ENCODE measurements around the gene TULP1.
"Not testable (repeated sequence)": the region's sequence is repeated elsewhere in the genome, so short reads cannot be mapped to it uniquely, and the experiment has no call there.

Gene TULP1

DNA sequence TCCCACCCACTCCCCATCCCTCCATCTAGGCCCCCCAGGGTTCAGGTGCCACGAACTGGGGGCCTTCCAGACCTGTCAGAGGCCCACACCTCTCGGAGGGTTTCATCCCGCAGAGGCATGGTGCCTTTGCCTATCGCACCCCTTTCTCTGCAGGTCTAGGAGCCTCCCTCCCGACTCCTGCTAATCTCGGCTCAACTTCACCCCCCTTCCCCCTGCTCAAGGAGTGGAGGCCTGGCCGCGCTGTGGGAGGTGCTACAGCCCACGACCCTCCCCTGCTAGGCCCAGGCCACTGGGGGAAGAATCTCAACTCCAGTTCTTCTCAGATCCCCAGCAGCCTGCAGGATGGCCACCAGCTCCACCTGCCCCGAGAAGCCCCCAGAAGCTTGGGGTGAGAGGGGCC lies at the start of gene TULP1:
TSS of gene TULP1 (minus strand) at position 157 of the 400 bp plus-strand sequence. CDS start at position 119, 38 bp downstream.
- no peak for DNase-seq (ENCODE audit: low spot score)

DNA sequence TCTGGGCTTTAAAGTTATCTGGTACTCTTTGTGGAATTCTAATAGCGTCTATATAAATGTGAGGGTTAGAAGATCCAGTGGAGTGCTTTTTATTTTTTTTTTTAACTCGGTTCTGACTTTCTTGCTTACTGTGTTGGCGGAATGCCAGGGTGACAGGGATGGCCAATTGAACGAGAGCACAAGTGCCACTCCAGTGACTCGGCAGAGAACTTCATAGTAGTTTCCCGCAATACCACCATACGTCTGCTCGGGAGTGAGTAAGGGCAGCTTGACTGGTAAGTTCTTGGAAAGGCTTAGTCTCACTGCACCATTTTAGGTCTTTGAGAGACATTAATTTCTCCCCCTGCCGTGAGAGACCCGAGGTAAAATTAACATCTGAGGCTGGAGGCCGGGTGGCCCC lies 49.4 kb upstream of the TULP1 start:
- no peak for DNase-seq (ENCODE audit: low spot score)

- no peak for DNase-seq (ENCODE audit: low spot score)
These were observed 48.4 kb upstream of the TULP1 start for GRCh38 chr6:35561113-35561512.

GRCh38 chr6:35558571-35558970 lies 45.9 kb upstream of the TULP1 start:
- DNase-seq (ENCODE audit: low spot score), result no peak

GRCh38 chr6:35557239-35557638 lies 44.5 kb upstream of the TULP1 start:
- DNase-seq (ENCODE audit: low spot score), result no peak

GRCh38 chr6:35554811-35555210 lies 42.1 kb upstream of the TULP1 start:
- DNase-seq (ENCODE audit: low spot score), result no peak

- DNase-seq (ENCODE audit: low spot score), result no peak
These were observed 40.6 kb upstream of the TULP1 start for GRCh38 chr6:35553315-35553714.

- DNase-seq (ENCODE audit: low spot score), result peak; percentile 73
These were observed 39.7 kb upstream of the TULP1 start for GRCh38 chr6:35552285-35552917.

DNA sequence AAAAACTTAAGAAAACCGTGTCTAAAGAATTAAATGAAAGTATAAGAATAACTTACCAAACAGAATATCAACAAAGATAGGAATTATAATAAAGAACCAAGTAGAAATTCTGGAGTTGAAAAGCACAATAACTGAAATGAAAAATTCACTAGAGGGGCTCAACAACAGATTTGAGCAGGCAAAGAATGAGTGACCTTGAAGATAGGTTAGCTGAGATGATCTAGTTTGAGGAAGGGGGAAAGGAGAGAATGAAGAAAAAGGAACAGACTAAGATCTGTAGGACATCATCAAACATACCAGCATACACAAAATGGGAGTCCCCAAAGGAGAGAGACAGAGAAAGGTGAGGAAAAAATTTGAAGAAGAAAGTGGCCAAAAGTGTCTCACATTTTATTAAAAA lies 37.7 kb upstream of the TULP1 start:
- DNase-seq (ENCODE audit: low spot score), result no peak

DNA sequence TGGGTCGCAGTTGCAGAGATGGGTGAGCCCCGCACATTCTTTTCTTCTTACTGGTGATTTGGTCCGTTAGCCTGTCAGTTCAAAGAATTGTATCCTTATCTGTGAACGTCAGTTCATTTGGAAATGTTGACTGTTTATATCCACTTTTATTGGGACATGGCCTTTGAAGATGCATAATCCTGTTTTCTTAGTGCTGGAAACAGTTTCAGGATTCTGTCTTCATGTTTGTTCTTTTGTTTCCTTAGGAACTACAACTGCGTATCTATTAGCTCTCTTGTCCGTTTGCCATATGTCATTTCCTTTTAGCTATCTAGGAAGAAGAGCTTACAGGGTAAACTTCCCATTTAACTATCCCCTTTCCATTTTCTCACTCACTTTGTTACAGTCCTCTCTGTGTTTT lies 35.0 kb upstream of the TULP1 start:
- DNase-seq (ENCODE audit: low spot score), result no peak

GRCh38 chr6:35544769-35545361 lies 32.2 kb upstream of the TULP1 start:
- DNase-seq (ENCODE audit: low spot score), result no peak

GRCh38 chr6:35543459-35544193 lies 30.9 kb upstream of the TULP1 start:
- no peak for DNase-seq (ENCODE audit: low spot score)

DNA sequence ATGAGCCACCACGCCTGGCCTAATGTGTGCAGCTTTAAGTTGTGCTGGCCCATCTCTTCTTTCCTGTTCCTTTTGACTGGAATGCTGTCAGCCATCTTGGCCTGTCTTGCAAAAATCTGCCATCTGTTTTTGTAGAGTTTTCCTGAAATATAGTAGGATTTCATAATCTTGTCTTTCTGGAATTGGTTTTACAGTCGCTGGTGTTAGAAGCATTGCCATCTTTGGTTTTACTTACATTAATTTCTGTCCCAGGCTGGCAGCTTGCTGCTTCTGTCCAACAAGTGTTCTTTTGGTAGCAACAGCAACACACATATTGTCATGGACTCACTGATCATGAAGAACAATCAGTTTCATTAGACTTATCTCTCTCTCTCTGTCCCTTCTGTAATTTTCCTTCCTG lies 29.1 kb upstream of the TULP1 start:
- no peak for DNase-seq (ENCODE audit: low spot score)

DNA sequence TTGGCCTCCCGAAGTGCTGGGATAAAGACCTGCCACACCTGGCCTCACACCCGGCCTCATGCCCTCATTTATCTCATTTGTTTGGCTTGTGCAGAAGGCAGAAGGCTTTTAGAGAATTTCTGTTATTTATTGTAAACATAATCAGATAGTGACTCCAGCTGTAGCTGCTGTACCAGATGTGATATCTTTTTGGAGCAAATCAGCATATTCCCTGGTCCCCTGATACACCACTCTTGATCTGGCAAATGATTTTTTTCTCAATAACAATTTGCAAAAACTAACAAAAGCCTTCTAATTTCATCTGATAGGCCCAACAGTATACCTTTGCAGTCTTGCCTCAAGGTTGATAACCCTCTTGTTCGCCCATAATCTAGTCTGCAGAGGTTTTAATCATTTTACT lies 26.5 kb upstream of the TULP1 start:
- DNase-seq (ENCODE audit: low spot score), result no peak

- DNase-seq (ENCODE audit: low spot score), result not testable (repeated sequence)
These were observed 23.2 kb upstream of the TULP1 start for GRCh38 chr6:35535847-35536246.

GRCh38 chr6:35534407-35535170 lies 21.9 kb upstream of the TULP1 start:
- DNase-seq (ENCODE audit: low spot score), result no peak

- DNase-seq (ENCODE audit: low spot score), result no peak
These were observed 21.3 kb upstream of the TULP1 start for GRCh38 chr6:35533981-35534380.

DNA sequence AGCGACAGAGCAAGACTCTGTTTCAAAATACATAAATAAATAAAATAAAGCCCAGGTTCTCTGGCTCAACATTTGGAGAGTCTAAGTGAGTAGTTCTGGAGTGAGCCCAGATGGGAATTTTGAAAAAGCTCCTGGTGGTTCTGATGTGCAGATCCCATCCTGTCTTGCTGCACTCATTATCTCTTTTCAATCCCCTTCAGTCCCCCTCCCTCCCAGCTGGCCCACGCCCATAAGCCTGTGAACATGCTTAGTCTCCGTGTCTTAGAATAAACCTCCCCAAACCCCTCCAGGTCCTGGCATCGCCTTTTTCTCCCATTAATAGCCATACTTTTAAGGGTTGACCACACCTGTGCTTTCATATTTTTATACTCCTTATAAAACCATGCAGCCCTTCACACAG lies 19.4 kb upstream of the TULP1 start:
- DNase-seq (ENCODE audit: low spot score), result no peak

- DNase-seq (ENCODE audit: low spot score), result no peak
These were observed 11.8 kb upstream of the TULP1 start for GRCh38 chr6:35524380-35525020.

DNA sequence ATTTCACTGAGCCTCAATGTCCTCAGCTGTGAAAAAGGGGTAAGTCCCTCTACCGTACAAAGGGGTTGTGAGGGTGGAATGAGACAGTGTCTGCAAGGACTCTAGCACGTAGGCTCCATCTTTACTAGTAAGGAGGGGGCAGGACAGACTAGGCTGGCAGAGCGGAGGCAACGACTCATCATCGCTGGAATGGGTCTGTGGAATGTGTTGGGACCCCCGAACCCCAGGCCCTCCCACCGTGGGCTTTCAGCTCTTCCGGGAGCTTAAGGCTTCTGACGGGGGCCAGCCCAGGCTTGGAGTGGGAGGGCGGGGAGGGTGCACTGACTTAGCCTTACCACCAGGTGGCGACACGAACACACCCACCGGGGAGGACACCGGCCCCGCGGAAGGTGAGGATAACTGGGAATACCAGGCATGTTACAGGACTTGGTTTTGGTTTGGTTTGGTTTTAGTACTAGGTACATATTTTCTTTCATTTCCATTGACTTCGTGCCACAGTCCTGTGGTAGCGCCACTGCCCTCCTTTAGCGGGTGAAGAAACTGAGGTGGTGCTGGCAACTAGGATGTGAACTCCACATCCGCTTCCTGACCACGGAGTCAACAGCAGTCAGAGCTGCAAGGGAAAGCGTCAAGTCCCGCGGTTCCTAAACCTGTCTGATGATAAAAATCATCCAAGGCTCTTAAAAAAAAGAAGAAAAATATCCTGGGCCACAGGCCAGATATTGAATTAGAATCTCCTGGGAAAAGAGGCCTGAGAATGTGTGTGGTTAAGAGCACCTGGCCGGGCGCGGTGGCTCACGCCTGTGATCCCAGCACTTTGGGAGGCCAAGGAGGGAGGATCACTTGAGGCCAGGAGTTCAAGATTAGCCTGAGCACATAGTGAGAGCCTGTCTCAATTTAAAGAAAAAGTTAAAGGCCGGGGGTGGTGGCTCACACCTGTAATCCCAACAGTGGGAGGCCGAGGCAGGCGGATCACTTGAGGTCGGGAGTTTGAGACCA lies 10.3 kb upstream of the TULP1 start:
- peak; percentile 71 for DNase-seq (ENCODE audit: low spot score)

DNA sequence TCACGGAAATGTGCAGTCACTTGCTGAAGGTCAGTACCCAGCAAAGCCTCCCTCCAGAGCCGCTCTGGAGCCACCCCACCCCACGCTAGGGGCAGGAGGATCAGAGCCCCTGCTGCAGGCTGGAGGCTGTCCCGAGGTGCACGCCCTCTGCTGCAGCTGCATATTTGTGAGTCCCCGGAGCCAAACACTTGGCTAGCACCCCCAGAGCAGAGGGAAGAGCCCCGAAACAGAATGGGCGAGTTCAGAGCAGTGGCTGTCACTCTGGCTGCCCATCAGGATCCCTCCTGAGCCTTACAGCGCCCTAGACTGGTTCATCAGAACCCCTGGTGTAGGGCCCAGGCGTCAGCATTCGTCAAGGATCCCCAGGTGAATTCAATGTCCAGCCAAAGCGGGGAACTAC lies 9.5 kb upstream of the TULP1 start:
- DNase-seq (ENCODE audit: low spot score), result no peak
